ENCODE measurements around the gene FMN1.

DNA sequence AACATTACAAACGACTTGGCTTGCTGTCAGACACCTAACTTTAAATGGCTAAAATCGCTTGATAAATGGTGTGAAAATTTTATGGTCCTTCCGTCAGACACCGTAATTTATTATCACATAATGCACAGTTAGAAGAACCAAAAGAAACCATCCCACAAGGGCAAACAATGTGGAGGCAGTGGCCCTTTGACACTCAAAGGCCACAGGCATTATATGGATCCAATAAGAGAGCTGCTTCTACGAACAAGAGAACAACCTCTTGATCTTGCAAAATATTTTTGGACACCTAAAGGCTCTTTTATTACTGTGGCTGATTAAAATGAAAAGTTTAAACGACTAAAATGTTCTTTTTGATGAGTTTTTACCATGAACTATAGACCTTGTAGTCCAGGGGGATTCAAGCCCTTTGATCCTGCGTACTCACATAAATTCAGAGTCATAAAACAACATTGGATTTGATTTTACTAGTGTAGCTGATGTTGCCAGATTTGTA lies 202.8 kb downstream of the FMN1 start:
- TF ChIP-seq, protein P1, sequence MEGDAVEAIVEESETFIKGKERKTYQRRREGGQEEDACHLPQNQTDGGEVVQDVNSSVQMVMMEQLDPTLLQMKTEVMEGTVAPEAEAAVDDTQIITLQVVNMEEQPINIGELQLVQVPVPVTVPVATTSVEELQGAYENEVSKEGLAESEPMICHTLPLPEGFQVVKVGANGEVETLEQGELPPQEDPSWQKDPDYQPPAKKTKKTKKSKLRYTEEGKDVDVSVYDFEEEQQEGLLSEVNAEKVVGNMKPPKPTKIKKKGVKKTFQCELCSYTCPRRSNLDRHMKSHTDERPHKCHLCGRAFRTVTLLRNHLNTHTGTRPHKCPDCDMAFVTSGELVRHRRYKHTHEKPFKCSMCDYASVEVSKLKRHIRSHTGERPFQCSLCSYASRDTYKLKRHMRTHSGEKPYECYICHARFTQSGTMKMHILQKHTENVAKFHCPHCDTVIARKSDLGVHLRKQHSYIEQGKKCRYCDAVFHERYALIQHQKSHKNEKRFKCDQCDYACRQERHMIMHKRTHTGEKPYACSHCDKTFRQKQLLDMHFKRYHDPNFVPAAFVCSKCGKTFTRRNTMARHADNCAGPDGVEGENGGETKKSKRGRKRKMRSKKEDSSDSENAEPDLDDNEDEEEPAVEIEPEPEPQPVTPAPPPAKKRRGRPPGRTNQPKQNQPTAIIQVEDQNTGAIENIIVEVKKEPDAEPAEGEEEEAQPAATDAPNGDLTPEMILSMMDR (IDR thresholded peaks at IDR 0.05), result no peak
- no peak for TF ChIP-seq POLR2A (IDR thresholded peaks at IDR 0.05)

Measured in esophagus squamous epithelium (tissue), 4 donors.